Activated CD4-positive, alpha-beta memory T cell treated with anti-CD3 and anti-CD28 coated beads for 36 hours (primary cell): ENCODE results near the gene PRPF31. TPM values are rescaled to one million over a fixed set of nuclear protein-coding genes. Genes with fewer than 3 reads are reported as not detected.

Experiments
- total RNA-seq, 2 experiments: library from RNA; stranded (reverse); gene quantifications; one replicate each; pipeline ENCODE4 v1.2.3, GENCODE V29; 2021

Gene PRPF31
- total RNA-seq, 2 experiments from 2014 or later, result 74.4 to 74.6 TPM

Other genes with a start within 250 kb of the PRPF31 start
- gene MYADM, start 247.9 kb upstream of the PRPF31 start, total RNA-seq, result 10 to 100 TPM; 40.3 to 45.5 TPM
- not detected for gene PRKCG, start 233.6 kb upstream of the PRPF31 start, total RNA-seq
- not detected for gene CACNG7, start 206.5 kb upstream of the PRPF31 start, total RNA-seq
- gene CACNG8, start 152.8 kb upstream of the PRPF31 start, total RNA-seq, result under 1 TPM in 1 of 2 experiments, not detected in 1; 0.02 TPM
- not detected for gene CACNG6, start 124.1 kb upstream of the PRPF31 start, total RNA-seq
- not detected for gene VSTM1, start 51.9 kb upstream of the PRPF31 start, total RNA-seq
- not detected for gene TARM1, start 34.4 kb upstream of the PRPF31 start, total RNA-seq
- under 1 TPM; 0.29 to 0.59 TPM for gene OSCAR, start 15.0 kb upstream of the PRPF31 start, total RNA-seq
- 100 to 1,000 TPM; 106 to 113 TPM for gene NDUFA3, start 12.9 kb upstream of the PRPF31 start, total RNA-seq
- gene TFPT, start 97 bp upstream of the PRPF31 start, total RNA-seq, result 10 to 100 TPM; 27.1 to 31.6 TPM
- 10 to 100 TPM; 54.6 to 58.7 TPM for gene CNOT3, start 22.0 kb downstream of the PRPF31 start, total RNA-seq
- gene LENG1, start 44.0 kb downstream of the PRPF31 start, total RNA-seq, result 1 to 10 TPM; 4.7 to 5.3 TPM
- gene TMC4, start 57.4 kb downstream of the PRPF31 start, total RNA-seq, result under 1 TPM; 0.26 to 0.27 TPM
- 100 to 1,000 TPM; 107 to 112 TPM for gene MBOAT7, start 73.8 kb downstream of the PRPF31 start, total RNA-seq
- gene TSEN34, start 75.6 kb downstream of the PRPF31 start, total RNA-seq, result 10 to 100 TPM; 15.5 to 16.3 TPM
- gene RPS9, start 85.1 kb downstream of the PRPF31 start, total RNA-seq, result 1,000 to 10,000 TPM; 1,595 to 1,653 TPM
- gene LILRB3, start 107.3 kb downstream of the PRPF31 start, total RNA-seq, result 1 to 10 TPM in 1 of 2 experiments, under 1 TPM in 1; 0.68 to 1.6 TPM
- under 1 TPM in 1 of 2 experiments, not detected in 1; 0.26 TPM for gene LILRA6, start 127.0 kb downstream of the PRPF31 start, total RNA-seq
- gene LILRB5, start 141.5 kb downstream of the PRPF31 start, total RNA-seq, result not detected
- not detected for gene LILRB2, start 165.4 kb downstream of the PRPF31 start, total RNA-seq
- not detected for gene LILRA5, start 197.4 kb downstream of the PRPF31 start, total RNA-seq
- not detected for gene LILRA4, start 223.4 kb downstream of the PRPF31 start, total RNA-seq
- 1 to 10 TPM; 4.9 to 5.7 TPM for gene LAIR1, start 249.2 kb downstream of the PRPF31 start, total RNA-seq